DMS 273 (cell line): ENCODE results near the gene GNB3.

Source experiments
- DNase-seq: peaks from one replicate; lab custom pipeline; 2025; ENCODE audit not compliant: unreplicated experiment; lab: John Stamatoyannopoulos, UW

Gene GNB3

GRCh38 chr12:6836851-6837250 is 3.9 kb upstream of the GNB3 start:
- no peak for DNase-seq

- no peak for DNase-seq
These were observed 3.2 kb upstream of the GNB3 start for GRCh38 chr12:6837370-6838060.

- DNase-seq, result no peak
These were observed 1.9 kb upstream of the GNB3 start for GRCh38 chr12:6838854-6839253.

GRCh38 chr12:6839482-6840201 is 1.1 kb upstream of the GNB3 start:
- peak; percentile 76 for DNase-seq

GRCh38 chr12:6840330-6840729 is 395 bp upstream of the GNB3 start:
- no peak for DNase-seq

GRCh38 chr12:6842075-6842474 is 1.4 kb downstream of the GNB3 start:
- no peak for DNase-seq

GRCh38 chr12:6843118-6843902 is 2.6 kb downstream of the GNB3 start:
- no peak for DNase-seq

GRCh38 chr12:6845395-6845794 is 4.7 kb downstream of the GNB3 start:
- DNase-seq, result no peak

GRCh38 chr12:6846316-6846869 is 5.7 kb downstream of the GNB3 start:
- DNase-seq, result no peak

- DNase-seq, result no peak
These were observed 7.0 kb downstream of the GNB3 start for GRCh38 chr12:6847676-6848075.

GRCh38 chr12:6849427-6849826 is 8.7 kb downstream of the GNB3 start:
- no peak for DNase-seq

- no peak for DNase-seq
These were observed 9.3 kb downstream of the GNB3 start for GRCh38 chr12:6849976-6850560.

GRCh38 chr12:6850796-6851152 is 10.0 kb downstream of the GNB3 start:
- DNase-seq, result no peak

- DNase-seq, result peak; percentile 98
These were observed 10.6 kb downstream of the GNB3 start, which contains the start of gene CDCA3 for GRCh38 chr12:6851153-6851920. TSS of gene CDCA3 (minus strand) at chr12:6851286. CDS start at chr12:6850952, 334 bp downstream.

- DNase-seq, result peak; percentile 99
These were observed 11.4 kb downstream of the GNB3 start, which contains the start of gene USP5 for GRCh38 chr12:6851921-6852650. TSS of gene USP5 (plus strand) at chr12:6852150. CDS start at chr12:6852180, 30 bp downstream.

GRCh38 chr12:6852651-6853354 is 12.1 kb downstream of the GNB3 start:
- peak; percentile 86 for DNase-seq

- DNase-seq, result no peak
These were observed 12.9 kb downstream of the GNB3 start for GRCh38 chr12:6853626-6854025.

- no peak for DNase-seq
These were observed 13.3 kb downstream of the GNB3 start for GRCh38 chr12:6854036-6854435.

- no peak for DNase-seq
These were observed 14.6 kb downstream of the GNB3 start for GRCh38 chr12:6855322-6855721.
